ENCODE measurements around the gene CGNL1.

GRCh38 chr15:57401546-57401945 is 25.2 kb downstream of the CGNL1 start:
- TF ChIP-seq CTCF (IDR thresholded peaks at IDR 0.05; ENCODE audit: insufficient read depth, low read depth, low read length) = no peak
- no peak for TF ChIP-seq EZH2 (IDR thresholded peaks at IDR 0.05; ENCODE audit: insufficient read depth, low read length)

Measured in astrocyte (in vitro differentiated cells and primary cell).